Measurements from ENCODE around the gene PLCL2. TPM values are rescaled to one million over a fixed set of nuclear protein-coding genes. Genes with fewer than 3 reads are reported as not detected.

PLCL2 gene
- total and polyA plus RNA-seq, 2 experiments from 2014 or later, result 1.6 to 9.7 TPM

DNA sequence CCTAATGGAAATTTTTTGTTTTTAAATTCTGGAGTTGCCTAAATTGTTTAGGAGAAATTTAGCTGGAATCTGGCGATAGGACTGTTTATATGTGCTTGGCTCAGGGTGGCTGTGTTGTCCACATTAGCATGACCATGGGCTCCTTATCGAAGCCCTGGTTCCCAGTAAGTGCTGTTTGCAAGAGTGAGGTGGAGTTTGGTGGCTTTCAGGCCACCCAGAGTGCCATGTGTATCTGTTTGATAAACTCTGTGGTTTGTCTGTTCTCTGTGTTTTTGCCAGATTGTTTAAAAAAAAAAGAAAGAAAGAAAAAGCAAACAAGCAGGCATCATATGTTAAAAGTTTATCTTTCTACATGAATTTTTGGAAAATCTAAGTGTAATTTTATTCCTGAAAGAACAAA, 51.5 kb downstream of the PLCL2 start:
- H3K9me3 Mint-ChIP-seq, result no peaks in the 10 kb centered on the region
- Histone ChIP-seq H3K4me1 (ENCODE audit: insufficient read depth) (peaks cover 26% of the 10 kb centered on the region; the same call in 1 of the 2 replicates), H3K27ac (ENCODE audit: low read depth) (no peak overlapping the region), H2AFZ (no peak overlapping the region), H3K79me2 (replicated peaks; ENCODE audit: insufficient read depth) (no peaks in the 10 kb centered on the region), H4K20me1 (replicated peaks; ENCODE audit: insufficient read depth) (no peaks in the 10 kb centered on the region), H3K4me2 (peak overlapping the region; percentile 50), H3F3A (replicated peaks; ENCODE audit: low read depth) (no peaks in the 10 kb centered on the region), H3K9me2 (ENCODE audit: insufficient read depth) (no peaks in the 10 kb centered on the region), H3K4me3 (no peak overlapping the region), H3K27me3 (ENCODE audit: insufficient read depth) (no peaks in the 10 kb centered on the region), H3K36me3 (ENCODE audit: insufficient read depth) (no peaks in the 10 kb centered on the region)
- peak; percentile 34 for DNase-seq (ENCODE audit: low spot score)
- H3K4me1 Mint-ChIP-seq, result peaks cover 17% of the 10 kb centered on the region
- H3K4me3 Mint-ChIP-seq, result no peak overlapping the region
- peak; percentile 87 for ATAC-seq
- TF ChIP-seq EZH2phosphoT487 (IDR thresholded peaks at IDR 0.05; ENCODE audit: unreplicated experiment), result no peak
- TF ChIP-seq ZNF331 (CRISPR knock-in tag; IDR thresholded peaks at IDR 0.05; ENCODE audit: low read depth), result no peak
- TF ChIP-seq, protein P1, sequence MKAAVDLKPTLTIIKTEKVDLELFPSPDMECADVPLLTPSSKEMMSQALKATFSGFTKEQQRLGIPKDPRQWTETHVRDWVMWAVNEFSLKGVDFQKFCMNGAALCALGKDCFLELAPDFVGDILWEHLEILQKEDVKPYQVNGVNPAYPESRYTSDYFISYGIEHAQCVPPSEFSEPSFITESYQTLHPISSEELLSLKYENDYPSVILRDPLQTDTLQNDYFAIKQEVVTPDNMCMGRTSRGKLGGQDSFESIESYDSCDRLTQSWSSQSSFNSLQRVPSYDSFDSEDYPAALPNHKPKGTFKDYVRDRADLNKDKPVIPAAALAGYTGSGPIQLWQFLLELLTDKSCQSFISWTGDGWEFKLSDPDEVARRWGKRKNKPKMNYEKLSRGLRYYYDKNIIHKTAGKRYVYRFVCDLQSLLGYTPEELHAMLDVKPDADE (IDR thresholded peaks at IDR 0.05), result no peak
- TF ChIP-seq, protein P2, sequence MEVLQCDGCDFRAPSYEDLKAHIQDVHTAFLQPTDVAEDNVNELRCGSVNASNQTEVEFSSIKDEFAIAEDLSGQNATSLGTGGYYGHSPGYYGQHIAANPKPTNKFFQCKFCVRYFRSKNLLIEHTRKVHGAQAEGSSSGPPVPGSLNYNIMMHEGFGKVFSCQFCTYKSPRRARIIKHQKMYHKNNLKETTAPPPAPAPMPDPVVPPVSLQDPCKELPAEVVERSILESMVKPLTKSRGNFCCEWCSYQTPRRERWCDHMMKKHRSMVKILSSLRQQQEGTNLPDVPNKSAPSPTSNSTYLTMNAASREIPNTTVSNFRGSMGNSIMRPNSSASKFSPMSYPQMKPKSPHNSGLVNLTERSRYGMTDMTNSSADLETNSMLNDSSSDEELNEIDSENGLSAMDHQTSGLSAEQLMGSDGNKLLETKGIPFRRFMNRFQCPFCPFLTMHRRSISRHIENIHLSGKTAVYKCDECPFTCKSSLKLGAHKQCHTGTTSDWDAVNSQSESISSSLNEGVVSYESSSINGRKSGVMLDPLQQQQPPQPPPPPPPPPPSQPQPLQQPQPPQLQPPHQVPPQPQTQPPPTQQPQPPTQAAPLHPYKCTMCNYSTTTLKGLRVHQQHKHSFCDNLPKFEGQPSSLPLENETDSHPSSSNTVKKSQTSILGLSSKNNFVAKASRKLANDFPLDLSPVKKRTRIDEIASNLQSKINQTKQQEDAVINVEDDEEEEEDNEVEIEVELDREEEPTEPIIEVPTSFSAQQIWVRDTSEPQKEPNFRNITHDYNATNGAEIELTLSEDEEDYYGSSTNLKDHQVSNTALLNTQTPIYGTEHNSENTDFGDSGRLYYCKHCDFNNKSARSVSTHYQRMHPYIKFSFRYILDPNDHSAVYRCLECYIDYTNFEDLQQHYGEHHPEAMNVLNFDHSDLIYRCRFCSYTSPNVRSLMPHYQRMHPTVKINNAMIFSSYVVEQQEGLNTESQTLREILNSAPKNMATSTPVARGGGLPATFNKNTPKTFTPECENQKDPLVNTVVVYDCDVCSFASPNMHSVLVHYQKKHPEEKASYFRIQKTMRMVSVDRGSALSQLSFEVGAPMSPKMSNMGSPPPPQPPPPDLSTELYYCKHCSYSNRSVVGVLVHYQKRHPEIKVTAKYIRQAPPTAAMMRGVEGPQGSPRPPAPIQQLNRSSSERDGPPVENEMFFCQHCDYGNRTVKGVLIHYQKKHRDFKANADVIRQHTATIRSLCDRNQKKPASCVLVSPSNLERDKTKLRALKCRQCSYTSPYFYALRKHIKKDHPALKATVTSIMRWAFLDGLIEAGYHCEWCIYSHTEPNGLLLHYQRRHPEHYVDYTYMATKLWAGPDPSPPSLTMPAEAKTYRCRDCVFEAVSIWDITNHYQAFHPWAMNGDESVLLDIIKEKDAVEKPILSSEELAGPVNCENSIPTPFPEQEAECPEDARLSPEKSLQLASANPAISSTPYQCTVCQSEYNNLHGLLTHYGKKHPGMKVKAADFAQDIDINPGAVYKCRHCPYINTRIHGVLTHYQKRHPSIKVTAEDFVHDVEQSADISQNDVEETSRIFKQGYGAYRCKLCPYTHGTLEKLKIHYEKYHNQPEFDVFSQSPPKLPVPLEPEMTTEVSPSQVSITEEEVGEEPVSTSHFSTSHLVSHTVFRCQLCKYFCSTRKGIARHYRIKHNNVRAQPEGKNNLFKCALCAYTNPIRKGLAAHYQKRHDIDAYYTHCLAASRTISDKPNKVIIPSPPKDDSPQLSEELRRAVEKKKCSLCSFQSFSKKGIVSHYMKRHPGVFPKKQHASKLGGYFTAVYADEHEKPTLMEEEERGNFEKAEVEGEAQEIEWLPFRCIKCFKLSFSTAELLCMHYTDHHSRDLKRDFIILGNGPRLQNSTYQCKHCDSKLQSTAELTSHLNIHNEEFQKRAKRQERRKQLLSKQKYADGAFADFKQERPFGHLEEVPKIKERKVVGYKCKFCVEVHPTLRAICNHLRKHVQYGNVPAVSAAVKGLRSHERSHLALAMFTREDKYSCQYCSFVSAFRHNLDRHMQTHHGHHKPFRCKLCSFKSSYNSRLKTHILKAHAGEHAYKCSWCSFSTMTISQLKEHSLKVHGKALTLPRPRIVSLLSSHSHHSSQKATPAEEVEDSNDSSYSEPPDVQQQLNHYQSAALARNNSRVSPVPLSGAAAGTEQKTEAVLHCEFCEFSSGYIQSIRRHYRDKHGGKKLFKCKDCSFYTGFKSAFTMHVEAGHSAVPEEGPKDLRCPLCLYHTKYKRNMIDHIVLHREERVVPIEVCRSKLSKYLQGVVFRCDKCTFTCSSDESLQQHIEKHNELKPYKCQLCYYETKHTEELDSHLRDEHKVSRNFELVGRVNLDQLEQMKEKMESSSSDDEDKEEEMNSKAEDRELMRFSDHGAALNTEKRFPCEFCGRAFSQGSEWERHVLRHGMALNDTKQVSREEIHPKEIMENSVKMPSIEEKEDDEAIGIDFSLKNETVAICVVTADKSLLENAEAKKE (CRISPR knock-in tag; IDR thresholded peaks at IDR 0.05), result no peak
- no peak for TF ChIP-seq STAT1 (IDR thresholded peaks at IDR 0.05; ENCODE audit: unreplicated experiment)
- TF ChIP-seq, protein P3, sequence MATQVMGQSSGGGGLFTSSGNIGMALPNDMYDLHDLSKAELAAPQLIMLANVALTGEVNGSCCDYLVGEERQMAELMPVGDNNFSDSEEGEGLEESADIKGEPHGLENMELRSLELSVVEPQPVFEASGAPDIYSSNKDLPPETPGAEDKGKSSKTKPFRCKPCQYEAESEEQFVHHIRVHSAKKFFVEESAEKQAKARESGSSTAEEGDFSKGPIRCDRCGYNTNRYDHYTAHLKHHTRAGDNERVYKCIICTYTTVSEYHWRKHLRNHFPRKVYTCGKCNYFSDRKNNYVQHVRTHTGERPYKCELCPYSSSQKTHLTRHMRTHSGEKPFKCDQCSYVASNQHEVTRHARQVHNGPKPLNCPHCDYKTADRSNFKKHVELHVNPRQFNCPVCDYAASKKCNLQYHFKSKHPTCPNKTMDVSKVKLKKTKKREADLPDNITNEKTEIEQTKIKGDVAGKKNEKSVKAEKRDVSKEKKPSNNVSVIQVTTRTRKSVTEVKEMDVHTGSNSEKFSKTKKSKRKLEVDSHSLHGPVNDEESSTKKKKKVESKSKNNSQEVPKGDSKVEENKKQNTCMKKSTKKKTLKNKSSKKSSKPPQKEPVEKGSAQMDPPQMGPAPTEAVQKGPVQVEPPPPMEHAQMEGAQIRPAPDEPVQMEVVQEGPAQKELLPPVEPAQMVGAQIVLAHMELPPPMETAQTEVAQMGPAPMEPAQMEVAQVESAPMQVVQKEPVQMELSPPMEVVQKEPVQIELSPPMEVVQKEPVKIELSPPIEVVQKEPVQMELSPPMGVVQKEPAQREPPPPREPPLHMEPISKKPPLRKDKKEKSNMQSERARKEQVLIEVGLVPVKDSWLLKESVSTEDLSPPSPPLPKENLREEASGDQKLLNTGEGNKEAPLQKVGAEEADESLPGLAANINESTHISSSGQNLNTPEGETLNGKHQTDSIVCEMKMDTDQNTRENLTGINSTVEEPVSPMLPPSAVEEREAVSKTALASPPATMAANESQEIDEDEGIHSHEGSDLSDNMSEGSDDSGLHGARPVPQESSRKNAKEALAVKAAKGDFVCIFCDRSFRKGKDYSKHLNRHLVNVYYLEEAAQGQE (IDR thresholded peaks at IDR 0.05; ENCODE audit: unreplicated experiment), result no peak
- no peak for TF ChIP-seq JUNB (IDR thresholded peaks at IDR 0.05; ENCODE audit: unreplicated experiment)
- no peak for TF ChIP-seq ZNF114 (CRISPR knock-in tag; IDR thresholded peaks at IDR 0.05)
- TF ChIP-seq, protein P4, sequence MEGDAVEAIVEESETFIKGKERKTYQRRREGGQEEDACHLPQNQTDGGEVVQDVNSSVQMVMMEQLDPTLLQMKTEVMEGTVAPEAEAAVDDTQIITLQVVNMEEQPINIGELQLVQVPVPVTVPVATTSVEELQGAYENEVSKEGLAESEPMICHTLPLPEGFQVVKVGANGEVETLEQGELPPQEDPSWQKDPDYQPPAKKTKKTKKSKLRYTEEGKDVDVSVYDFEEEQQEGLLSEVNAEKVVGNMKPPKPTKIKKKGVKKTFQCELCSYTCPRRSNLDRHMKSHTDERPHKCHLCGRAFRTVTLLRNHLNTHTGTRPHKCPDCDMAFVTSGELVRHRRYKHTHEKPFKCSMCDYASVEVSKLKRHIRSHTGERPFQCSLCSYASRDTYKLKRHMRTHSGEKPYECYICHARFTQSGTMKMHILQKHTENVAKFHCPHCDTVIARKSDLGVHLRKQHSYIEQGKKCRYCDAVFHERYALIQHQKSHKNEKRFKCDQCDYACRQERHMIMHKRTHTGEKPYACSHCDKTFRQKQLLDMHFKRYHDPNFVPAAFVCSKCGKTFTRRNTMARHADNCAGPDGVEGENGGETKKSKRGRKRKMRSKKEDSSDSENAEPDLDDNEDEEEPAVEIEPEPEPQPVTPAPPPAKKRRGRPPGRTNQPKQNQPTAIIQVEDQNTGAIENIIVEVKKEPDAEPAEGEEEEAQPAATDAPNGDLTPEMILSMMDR (conservative IDR thresholded peaks at IDR 0.05; ENCODE audit: low read depth in 2 of 2), result no peak
- no peak for TF ChIP-seq CREB1 (CRISPR knock-in tag; IDR thresholded peaks at IDR 0.05; ENCODE audit: low read depth)
- TF ChIP-seq NANOG (IDR thresholded peaks at IDR 0.05; ENCODE audit: borderline replicate concordance), result no peak
- no peak for TF ChIP-seq EZH2 (IDR thresholded peaks at IDR 0.05; ENCODE audit: low read depth, unreplicated experiment)
- TF ChIP-seq POLR2AphosphoS5 (IDR thresholded peaks at IDR 0.05; ENCODE audit: low read depth), result no peak
- H3K36me3 Mint-ChIP-seq (ENCODE audit: low read depth), result no peaks in the 10 kb centered on the region
- H3K27me3 Mint-ChIP-seq (ENCODE audit: insufficient read depth, low read depth, poor library complexity), result no peaks in the 10 kb centered on the region
- no peak overlapping the region for H3K27ac Mint-ChIP-seq

All from GM23338 (cell line).